Measurements from ENCODE around the gene MYEOV.

Gene MYEOV

GRCh38 chr11:69330330-69330729 is 36.4 kb downstream of the MYEOV start:
- DNase-seq (ENCODE audit: low read depth) = no peak

GRCh38 chr11:69333149-69333710 is 39.3 kb downstream of the MYEOV start:
- DNase-seq (ENCODE audit: low read depth) = no peak
- no peak overlapping the region for H3K4me3 ChIP-seq (ENCODE audit: low read depth, low read length)

More at GRCh38 chr11:69330330-69330729, 36.4 kb downstream of the MYEOV start:
- no peak overlapping the region for H3K4me3 ChIP-seq (ENCODE audit: low read depth, low read length)

- no peak overlapping the region for H3K4me3 ChIP-seq (ENCODE audit: low read depth, low read length)
- DNase-seq (ENCODE audit: low read depth) = no peak
Measured at GRCh38 chr11:69333879-69334278, 39.9 kb downstream of the MYEOV start.

- no peak overlapping the region for H3K4me3 ChIP-seq (ENCODE audit: low read depth, low read length)
- DNase-seq (ENCODE audit: low read depth) = no peak
Measured at GRCh38 chr11:69335007-69335780, 41.2 kb downstream of the MYEOV start.

GRCh38 chr11:69335781-69336405 is 41.9 kb downstream of the MYEOV start:
- no peak overlapping the region for H3K4me3 ChIP-seq (ENCODE audit: low read depth, low read length)
- no peak for DNase-seq (ENCODE audit: low read depth)

GRCh38 chr11:69337211-69337721 is 43.3 kb downstream of the MYEOV start:
- no peak for DNase-seq (ENCODE audit: low read depth)
- H3K4me3 ChIP-seq (ENCODE audit: low read depth, low read length) = no peak overlapping the region

- DNase-seq (ENCODE audit: low read depth) = no peak
- no peak overlapping the region for H3K4me3 ChIP-seq (ENCODE audit: low read depth, low read length)
Measured at GRCh38 chr11:69339041-69339733, 45.2 kb downstream of the MYEOV start.

- no peak for DNase-seq (ENCODE audit: low read depth)
- H3K4me3 ChIP-seq (ENCODE audit: low read depth, low read length) = no peak overlapping the region
Measured at GRCh38 chr11:69339983-69340565, 46.1 kb downstream of the MYEOV start.

GRCh38 chr11:69342588-69343330 is 48.8 kb downstream of the MYEOV start:
- DNase-seq (ENCODE audit: low read depth) = no peak
- no peak overlapping the region for H3K4me3 ChIP-seq (ENCODE audit: low read depth, low read length)

GRCh38 chr11:69343401-69344321 is 49.7 kb downstream of the MYEOV start:
- H3K4me3 ChIP-seq (ENCODE audit: low read depth, low read length) = no peak overlapping the region
- DNase-seq (ENCODE audit: low read depth) = no peak

- no peak for DNase-seq (ENCODE audit: low read depth)
- no peak overlapping the region for H3K4me3 ChIP-seq (ENCODE audit: low read depth, low read length)
Measured at GRCh38 chr11:69344570-69345145, 50.7 kb downstream of the MYEOV start.

Data from skeletal muscle cell (primary cell).